Measurements from ENCODE around the gene ETDC. TPM values are rescaled to one million over a fixed set of nuclear protein-coding genes. Genes with fewer than 3 reads are reported as not detected.

The ETDC gene
- not detected in 2 replicates for total RNA-seq

GRCh38 chrX:135309430-135309923, at the start of gene ETDC:
TSS of gene ETDC (plus strand) at chrX:135309480. CDS start at chrX:135309480, 0 bp downstream.

Other genes starting within 250 kb of the ETDC start
- gene SMIM10L2B, start 210.8 kb upstream of the ETDC start, total RNA-seq: 0.09 and 0.19 TPM in 2 replicates
- gene ETDB, start 189.0 kb upstream of the ETDC start, total RNA-seq: not detected in 2 replicates
- not detected in 2 replicates for gene CT55, start 138.1 kb upstream of the ETDC start, total RNA-seq
- gene ETDA, start 57.4 kb upstream of the ETDC start, total RNA-seq: not detected in 2 replicates
- gene ZNF75D, start 34.6 kb downstream of the ETDC start, total RNA-seq: 7.4 and 8.1 TPM in 2 replicates
- 8.2 and 9.9 TPM in 2 replicates for gene ZNF449, start 35.3 kb downstream of the ETDC start, total RNA-seq
- gene SMIM10L2A, start 112.5 kb downstream of the ETDC start, total RNA-seq: 0.38 and 0.54 TPM in 2 replicates
- gene INTS6L, start 211.2 kb downstream of the ETDC start, total RNA-seq: 2.9 and 3.6 TPM in 2 replicates